AML-193 (cell line): ENCODE data around the gene PCED1A.
"Not testable (repeated sequence)": the region's sequence is repeated elsewhere in the genome, so short reads cannot be mapped to it uniquely, and the experiment has no call there.

Experiments used
- DNase-seq, 2 experiments: peaks; one replicate each; lab custom pipeline; 2025; lab: John Stamatoyannopoulos, UW

PCED1A gene

GRCh38 chr20:2866236-2866635 is 25.8 kb upstream of the PCED1A start:
- DNase-seq, result no peak

DNA sequence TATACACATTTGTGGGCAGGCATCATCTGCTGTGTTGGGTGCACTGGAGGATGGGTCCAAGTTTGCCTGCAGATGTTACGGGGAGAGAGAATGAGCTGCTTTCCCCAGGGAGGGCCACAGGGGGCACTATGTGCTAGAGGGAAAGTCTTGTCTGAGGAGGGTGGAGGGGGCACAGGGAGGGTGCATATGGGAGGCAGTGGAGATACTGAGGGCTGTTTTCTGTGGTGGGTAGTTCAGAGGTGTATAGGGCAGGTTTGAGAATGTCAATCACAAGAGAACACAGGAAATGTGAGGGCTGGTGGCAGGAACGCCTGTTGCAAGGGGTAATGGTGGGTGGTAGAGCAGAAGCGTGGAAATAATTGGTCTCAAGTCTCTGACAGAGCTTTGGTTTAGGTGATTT is 25.2 kb upstream of the PCED1A start:
- DNase-seq, result no peak

GRCh38 chr20:2865101-2865500 is 24.6 kb upstream of the PCED1A start:
- no peak for DNase-seq

DNA sequence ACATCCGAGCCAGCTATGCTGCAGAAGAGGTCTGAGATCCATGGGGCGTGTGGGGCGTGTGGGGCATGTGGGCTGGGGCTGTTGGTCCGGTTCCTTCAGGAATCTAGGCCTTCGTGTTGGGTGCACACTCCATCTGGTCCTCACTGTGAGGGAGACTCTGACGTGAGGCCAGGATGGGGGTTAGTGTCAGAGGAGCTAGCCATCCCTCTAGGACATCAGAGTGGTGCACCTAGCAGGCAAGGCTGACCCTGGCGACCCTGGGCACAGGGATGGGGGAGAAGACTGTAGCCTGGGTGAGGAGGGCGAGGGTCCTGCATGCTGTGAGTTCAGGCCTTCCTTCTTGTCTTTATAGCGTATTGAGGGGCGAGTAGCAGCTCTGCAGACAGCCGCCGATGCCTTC is 24.2 kb upstream of the PCED1A start:
- no peak for DNase-seq

- DNase-seq, result peak; percentile 22 to 27
Observed at GRCh38 chr20:2859330-2860121, 19.1 kb upstream of the PCED1A start.

- DNase-seq, result no peak
Observed at GRCh38 chr20:2858591-2858990, 18.1 kb upstream of the PCED1A start.

DNA sequence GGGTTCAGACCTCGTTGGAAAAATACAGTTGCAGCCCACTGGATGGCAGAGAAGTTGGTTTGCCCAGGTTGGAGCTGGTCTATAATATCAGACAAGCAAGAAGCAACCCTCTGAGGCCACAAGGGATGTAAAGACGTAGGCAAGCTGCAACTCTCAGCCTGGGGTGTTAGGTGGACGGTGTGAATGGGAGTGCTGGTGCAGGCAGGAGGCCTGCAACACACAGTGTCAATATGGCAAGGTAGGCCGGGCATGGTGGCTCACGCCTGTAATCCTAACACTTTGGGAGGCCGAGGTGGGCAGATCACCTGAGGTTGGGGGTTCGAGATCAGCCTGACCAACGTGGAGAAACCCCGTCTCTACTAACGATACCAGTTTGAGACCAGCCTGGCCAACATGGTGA is 10.6 kb upstream of the PCED1A start:
- DNase-seq, result no peak

GRCh38 chr20:2849529-2849928 is 9.1 kb upstream of the PCED1A start:
- DNase-seq, result no peak

- no peak for DNase-seq
Observed at GRCh38 chr20:2847802-2848201, 7.3 kb upstream of the PCED1A start.

DNA sequence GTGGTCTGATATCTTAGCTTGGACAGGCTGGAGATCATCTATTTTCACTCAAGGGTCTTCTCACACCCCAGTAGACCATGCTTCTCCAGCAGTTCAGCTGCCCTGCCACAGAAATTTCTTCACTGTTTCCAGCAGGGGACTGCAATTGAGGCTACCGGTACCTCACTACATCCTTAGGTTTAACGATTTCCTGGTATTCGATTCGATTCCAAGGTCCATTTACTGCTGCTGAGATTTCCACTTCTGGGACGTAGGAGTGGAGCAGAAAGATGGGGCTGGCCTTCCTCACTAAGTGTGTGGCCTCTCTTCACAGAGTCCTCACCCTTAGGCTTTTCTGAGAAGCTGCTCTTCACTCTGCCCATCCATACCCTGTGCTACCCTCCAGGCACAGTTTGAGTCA is 6.2 kb upstream of the PCED1A start:
- no peak for DNase-seq

- DNase-seq, result peak; percentile 48 to 50
Observed at GRCh38 chr20:2845607-2846006, 5.2 kb upstream of the PCED1A start.

GRCh38 chr20:2840967-2841531 is 594 bp upstream of the PCED1A start:
- no peak for DNase-seq

DNA sequence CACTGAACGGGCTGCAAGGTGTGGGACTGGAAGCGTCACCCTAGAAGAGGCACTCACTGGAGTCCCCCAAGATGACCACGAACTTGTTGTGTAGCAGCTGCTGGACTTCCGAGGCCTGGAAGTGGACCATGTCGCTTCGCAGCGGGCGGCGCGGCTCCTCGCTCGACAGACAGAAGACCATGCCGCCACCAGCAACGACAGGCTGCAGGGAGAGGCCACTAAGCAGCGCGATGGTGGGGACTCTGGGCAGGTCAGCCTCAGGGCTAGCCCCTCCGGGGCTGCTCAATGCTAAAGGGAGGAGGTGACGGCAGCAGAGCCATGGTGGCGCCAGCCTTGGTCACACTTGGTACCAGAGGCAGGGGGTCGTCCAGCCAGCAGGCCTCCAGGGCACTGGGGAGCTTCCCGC is 720 bp downstream of the PCED1A start:
- DNase-seq, result no peak

- DNase-seq, result no peak
Observed at GRCh38 chr20:2838847-2839671, 1.4 kb downstream of the PCED1A start.

GRCh38 chr20:2838170-2838797 is 2.2 kb downstream of the PCED1A start:
- no peak for DNase-seq

DNA sequence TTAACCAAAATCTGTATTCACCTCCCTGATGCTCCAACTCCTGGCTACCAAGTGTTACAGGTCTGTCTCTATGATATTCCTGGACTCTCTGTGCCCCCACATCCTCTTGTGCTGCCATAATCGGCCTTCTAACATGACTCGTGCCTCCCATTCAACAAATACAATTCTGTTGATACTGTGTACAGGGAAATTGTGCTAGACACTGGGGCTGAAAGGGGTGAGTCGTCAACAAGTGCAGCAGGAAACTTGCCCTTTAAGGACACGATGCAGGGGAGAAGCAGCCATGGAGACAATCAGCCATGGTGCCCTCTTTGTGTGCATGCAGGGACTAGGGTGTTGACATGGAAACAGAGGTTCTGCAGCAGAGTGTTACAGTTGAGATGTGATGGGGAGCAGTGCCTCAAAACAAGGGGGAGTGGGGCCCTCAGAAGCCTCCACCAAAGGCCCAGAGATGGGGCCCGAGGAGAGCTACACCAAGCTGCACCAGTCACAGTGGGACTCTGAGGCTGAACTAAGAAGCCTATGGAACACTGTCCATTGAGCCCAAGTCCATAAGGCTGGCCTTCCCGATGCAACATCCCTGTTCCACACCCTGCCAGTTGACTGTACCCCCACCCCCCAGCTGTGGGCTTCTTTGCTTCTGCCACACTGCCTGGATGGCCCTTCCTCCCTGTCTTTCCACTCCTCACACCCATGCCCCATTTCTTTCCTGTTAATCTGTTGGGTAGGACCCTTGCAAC is 3.1 kb downstream of the PCED1A start:
- no peak for DNase-seq

- no peak for DNase-seq
Observed at GRCh38 chr20:2836035-2836434, 4.4 kb downstream of the PCED1A start.

DNA sequence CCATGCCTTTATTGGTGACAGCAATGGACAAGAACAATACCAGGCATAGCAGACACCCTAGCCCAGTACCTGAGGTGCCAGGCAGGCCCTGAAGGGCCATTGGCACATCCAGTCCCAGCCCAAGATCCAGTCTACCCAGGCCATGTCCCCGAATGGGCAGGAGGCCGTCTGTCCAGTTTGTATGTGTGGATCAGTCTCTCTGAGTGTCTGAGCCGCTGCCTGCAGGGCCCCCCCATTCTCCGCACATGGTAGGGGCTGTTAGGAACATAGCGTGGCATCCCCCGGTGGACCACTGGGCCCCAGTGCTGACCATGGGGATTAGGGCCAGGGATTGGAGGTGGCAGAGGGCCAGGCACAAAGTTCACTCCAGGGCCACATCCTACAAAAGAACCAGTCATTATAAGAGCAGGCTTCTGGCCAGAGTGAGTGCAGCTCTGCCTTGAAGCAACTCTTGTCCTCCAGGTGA is 5.1 kb downstream of the PCED1A start:
- DNase-seq, result no peak

GRCh38 chr20:2834401-2835110 is 5.9 kb downstream of the PCED1A start:
- no peak for DNase-seq

- DNase-seq, result no peak
Observed at GRCh38 chr20:2833761-2834160, 6.7 kb downstream of the PCED1A start.

DNA sequence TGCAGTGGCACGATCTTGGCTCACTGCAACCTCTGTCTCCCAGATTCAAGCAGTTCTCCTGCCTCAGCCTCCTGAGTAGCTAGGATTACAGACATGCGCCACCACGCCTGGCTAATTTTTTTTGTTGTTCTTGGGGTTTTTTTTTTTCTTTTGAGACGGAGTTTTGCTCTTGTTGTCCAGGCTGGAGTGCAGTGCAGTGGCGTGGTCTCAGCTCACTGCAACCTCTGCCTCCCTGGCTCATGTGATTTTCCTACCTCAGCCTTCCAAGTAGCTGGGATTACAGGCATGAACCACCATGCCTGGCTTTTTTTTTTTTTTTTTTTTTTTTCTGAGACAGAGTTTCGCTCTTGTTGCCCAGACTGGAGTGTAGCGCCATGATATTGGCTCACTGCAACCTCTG is 9.2 kb downstream of the PCED1A start:
- not testable (repeated sequence) for DNase-seq
